ENCODE results near the gene ATP9A. TPM values are rescaled to one million over a fixed set of nuclear protein-coding genes. Genes with fewer than 3 reads are reported as not detected.
A peak's percentile ranks its signal among the peaks of the same experiment; 100 is the strongest.

ATP9A gene
- total RNA-seq, 1 experiment from 2014 or later = 7.3 TPM

GRCh38 chr20:51752343-51752951 lies 15.7 kb downstream of the ATP9A start:
- peak; percentile 62 for DNase-seq (ENCODE audit: unreplicated experiment)
- Mint-ChIP-seq H3K36me3 (ENCODE audit: insufficient read depth, unreplicated experiment) (peaks cover 5% of the 10 kb centered on the region), H3K9me3 (ENCODE audit: unreplicated experiment) (no peaks in the 10 kb centered on the region), H3K27ac (ENCODE audit: low read depth, unreplicated experiment) (peak overlapping the region; percentile 97), H3K27me3 (ENCODE audit: insufficient read depth, unreplicated experiment) (no peaks in the 10 kb centered on the region), H3K4me3 (ENCODE audit: unreplicated experiment) (peak overlapping the region; percentile 54), H3K4me1 (ENCODE audit: insufficient read depth, unreplicated experiment) (peaks cover 26% of the 10 kb centered on the region)
- ChIA-PET CTCF (interaction anchor here (0.5 to 1.3 kb wide), 4 partner anchors 52 to 380 kb away, joined by 3 to 8 read pairs (median 4); no protein-coding TSS in a partner anchor), POLR2A (interaction anchor here (0.6 to 2.5 kb wide), 12 partner anchors 9 to 932 kb away, joined by 3 to 13 read pairs (median 3); partner anchors contain the start of genes KCNG1 and ZFP64)
- BruUV-seq (replicated peaks) = no TSS peak
- no peak for TF ChIP-seq CTCF (IDR thresholded peaks at IDR 0.05; ENCODE audit: unreplicated experiment)
- intact Hi-C loops (cut with micrococcal nuclease) = loop anchor here (2.0 to 5.0 kb wide), 2 partner anchors 14 to 55 kb away; no protein-coding TSS in a partner anchor

- POLR2A ChIA-PET = interaction anchor here (1.0 to 2.5 kb wide), 3 partner anchors 16 to 22 kb away, joined by 3 to 13 read pairs (median 4); no protein-coding TSS in a partner anchor
- no TSS peak for BruUV-seq (replicated peaks)
- peaks cover 26% of the 10 kb centered on the region for H3K4me1 Mint-ChIP-seq (ENCODE audit: insufficient read depth, unreplicated experiment)
Observed at GRCh38 chr20:51750770-51751388, 17.3 kb downstream of the ATP9A start.

DNA sequence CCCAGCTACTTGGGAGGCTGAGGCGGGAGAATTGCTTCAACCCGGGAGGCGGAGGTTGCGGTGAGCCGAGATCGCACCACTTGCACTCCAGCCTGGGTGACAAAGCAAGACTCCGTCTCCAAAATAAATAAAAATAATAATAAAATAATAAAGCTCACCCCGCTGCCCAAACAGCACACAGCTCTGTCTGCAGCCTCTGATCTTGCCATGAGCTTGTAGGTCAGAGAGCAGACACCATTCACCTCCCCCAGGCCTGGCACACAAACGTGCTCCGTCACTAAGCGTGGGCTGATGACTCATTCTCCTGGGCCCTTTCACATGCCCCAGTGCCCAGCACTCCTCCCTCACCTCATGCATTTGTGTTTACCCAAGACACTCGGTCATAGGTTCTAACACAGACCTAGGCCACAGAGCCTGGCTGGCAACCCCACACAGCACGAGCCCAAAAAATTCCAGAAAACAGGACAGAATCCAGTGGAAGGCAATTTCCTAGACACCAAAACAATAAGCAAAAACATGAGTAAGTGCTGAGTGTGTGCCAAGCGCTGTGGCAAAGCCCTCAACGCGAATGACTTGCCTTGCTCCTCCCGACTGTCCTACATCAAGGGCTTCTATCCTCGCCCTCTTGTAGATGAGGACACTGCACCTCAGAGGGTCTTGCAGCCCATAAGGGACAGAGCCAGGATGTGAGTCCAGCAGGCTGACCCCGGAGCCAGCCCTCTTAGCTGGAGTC lies 18.0 kb downstream of the ATP9A start:
- Mint-ChIP-seq H3K36me3 (ENCODE audit: insufficient read depth, unreplicated experiment) (no peaks in the 10 kb centered on the region), H3K27ac (ENCODE audit: low read depth, unreplicated experiment) (peak overlapping the region; percentile 94), H3K4me1 (ENCODE audit: insufficient read depth, unreplicated experiment) (peaks cover 26% of the 10 kb centered on the region), H3K27me3 (ENCODE audit: insufficient read depth, unreplicated experiment) (no peaks in the 10 kb centered on the region), H3K4me3 (ENCODE audit: unreplicated experiment) (peak overlapping the region; percentile 59), H3K9me3 (ENCODE audit: unreplicated experiment) (no peaks in the 10 kb centered on the region)
- no peak for TF ChIP-seq CTCF (IDR thresholded peaks at IDR 0.05; ENCODE audit: unreplicated experiment)
- no TSS peak for BruUV-seq (replicated peaks)
- CTCF ChIA-PET = interaction anchor here (0.6 to 1.9 kb wide), 11 partner anchors 9 to 763 kb away, joined by 3 to 10 read pairs (median 4); no protein-coding TSS in a partner anchor
- intact Hi-C loops (cut with micrococcal nuclease) = loop anchor here (5.0 kb wide), 1 partner anchor 53 kb away; no protein-coding TSS in a partner anchor
- peak; percentile 99 for DNase-seq (ENCODE audit: unreplicated experiment)
- POLR2A ChIA-PET = interaction anchor here (0.5 to 2.0 kb wide), 8 partner anchors 15 to 792 kb away, joined by 3 to 10 read pairs (median 4); partner anchors contain the start of genes DPM1 and MOCS3

More at GRCh38 chr20:51750770-51751388, 17.3 kb downstream of the ATP9A start:
- TF ChIP-seq CTCF (IDR thresholded peaks at IDR 0.05; ENCODE audit: unreplicated experiment) = no peak
- DNase-seq (ENCODE audit: unreplicated experiment) = no peak
- Mint-ChIP-seq H3K9me3 (ENCODE audit: unreplicated experiment) (no peaks in the 10 kb centered on the region), H3K27ac (ENCODE audit: low read depth, unreplicated experiment) (peak overlapping the region; percentile 97), H3K27me3 (ENCODE audit: insufficient read depth, unreplicated experiment) (no peaks in the 10 kb centered on the region), H3K36me3 (ENCODE audit: insufficient read depth, unreplicated experiment) (no peaks in the 10 kb centered on the region), H3K4me3 (ENCODE audit: unreplicated experiment) (no peak overlapping the region)
- intact Hi-C loops (cut with micrococcal nuclease) = loop anchor here (5.0 kb wide), 1 partner anchor 54 kb away; no protein-coding TSS in a partner anchor
- CTCF ChIA-PET = interaction anchor here (0.6 to 1.9 kb wide), 3 partner anchors 53 to 444 kb away, joined by 4 to 7 read pairs (median 4); no protein-coding TSS in a partner anchor

Data from MCF 10A (cell line).